Mesenchymal stem cell (in vitro differentiated cells and primary cell): ENCODE results near the gene ACBD6.

Source experiments
- DNase-seq: peaks from one replicate; pipeline ENCODE4 v3.0.0-alpha.2; 2013
- H2AFZ ChIP-seq: one replicate; pipeline ENCODE4 v1.6.1; 2013; ENCODE audit warnings: low read depth, mild to moderate bottlenecking, control low read depth, inconsistent platforms, low read length, moderate library complexity
- H2AK5ac ChIP-seq: 2 replicates; pipeline ENCODE4 v1.6.1; 2013; ENCODE audit warnings: low read length, moderate library complexity, mild to moderate bottlenecking, inconsistent platforms; ENCODE audit not compliant: severe bottlenecking
- H2BK120ac ChIP-seq: one replicate; pipeline ENCODE4 v1.6.1; 2013; ENCODE audit warnings: low read depth, mild to moderate bottlenecking, inconsistent platforms, low read length, moderate library complexity
- H2BK12ac ChIP-seq, 2 experiments: one replicate each; pipeline ENCODE4 v1.6.1; 2013; ENCODE audit warnings: inconsistent platforms in 2 of 2, low read length in 2 of 2, mild to moderate bottlenecking in 2 of 2, moderate library complexity in 2 of 2, control low read depth in 1 of 2
- H2BK15ac ChIP-seq: one replicate; pipeline ENCODE4 v1.6.1; 2013; ENCODE audit warnings: mild to moderate bottlenecking, low read depth, inconsistent platforms; ENCODE audit not compliant: poor library complexity, severe bottlenecking
- H2BK5ac ChIP-seq: 2 replicates; pipeline ENCODE4 v1.6.1; 2013; ENCODE audit warnings: low read depth, mild to moderate bottlenecking, low read length, control low read depth, inconsistent platforms; ENCODE audit not compliant: poor library complexity, severe bottlenecking
- H3K14ac ChIP-seq, 2 experiments: one replicate each; pipeline ENCODE4 v1.6.1; 2013; ENCODE audit warnings: inconsistent platforms in 2 of 2, low read length in 2 of 2, control low read depth in 1 of 2, mild to moderate bottlenecking in 1 of 2, moderate library complexity in 1 of 2
- H3K18ac ChIP-seq, 2 experiments: one replicate each; pipeline ENCODE4 v1.6.1; 2013; ENCODE audit warnings: inconsistent platforms in 2 of 2, low read length in 2 of 2, control low read depth in 1 of 2, low read depth in 1 of 2, mild to moderate bottlenecking in 1 of 2
- H3K23ac ChIP-seq, 2 experiments: one replicate each; pipeline ENCODE4 v1.6.1; 2013; ENCODE audit warnings: inconsistent platforms in 2 of 2, low read length in 2 of 2, mild to moderate bottlenecking in 2 of 2, moderate library complexity in 2 of 2, control low read depth in 1 of 2
- H3K27ac ChIP-seq: 2 replicates; pipeline ENCODE4 v1.5.1; 2013; ENCODE audit warnings: mild to moderate bottlenecking, moderate library complexity, low read length, control low read depth, inconsistent platforms; ENCODE audit not compliant: poor library complexity, severe bottlenecking
- H3K27me3 ChIP-seq, 2 experiments: 2 replicates each; pipeline versions ENCODE4 v1.6.1 to v1.7.0; 2013; ENCODE audit warnings: low read length in 2 of 2, mild to moderate bottlenecking in 2 of 2, moderate library complexity in 2 of 2, control low read depth in 1 of 2, inconsistent platforms in 1 of 2; ENCODE audit not compliant: control insufficient read depth in 1 of 2, insufficient read depth in 1 of 2
- H3K36me3 ChIP-seq, 2 experiments: 2 replicates each; pipeline versions ENCODE4 v1.6.1 to v1.7.0; 2013; ENCODE audit warnings: low read length in 2 of 2, control low read depth in 1 of 2, inconsistent platforms in 1 of 2, low read depth in 1 of 2, mild to moderate bottlenecking in 1 of 2; ENCODE audit not compliant: insufficient read depth in 2 of 2, control insufficient read depth in 1 of 2
- H3K4ac ChIP-seq, 2 experiments: one replicate each; pipeline ENCODE4 v1.6.1; 2013; ENCODE audit warnings: inconsistent platforms in 2 of 2, low read length in 2 of 2, mild to moderate bottlenecking in 2 of 2, moderate library complexity in 2 of 2, control low read depth in 1 of 2, low read depth in 1 of 2
- H3K4me1 ChIP-seq: 2 replicates; pipeline ENCODE4 v1.6.1; 2013; ENCODE audit warnings: low read depth, low read length, control low read depth; ENCODE audit not compliant: control insufficient read depth, insufficient read depth
- H3K4me2 ChIP-seq: 2 replicates; pipeline ENCODE4 v1.6.1; 2013; ENCODE audit warnings: low read length, mild to moderate bottlenecking, inconsistent platforms; ENCODE audit not compliant: poor library complexity, severe bottlenecking
- H3K4me3 ChIP-seq, 2 experiments: 2 replicates each; pipeline versions ENCODE4 v1.5.1 to v1.7.0; 2013; ENCODE audit warnings: low read length in 2 of 2, mild to moderate bottlenecking in 2 of 2, control low read depth in 1 of 2, low read depth in 1 of 2; ENCODE audit not compliant: insufficient read depth in 1 of 2
- H3K79me1 ChIP-seq: replicated peaks from 2 replicates; pipeline ENCODE4 v1.6.1; 2013; ENCODE audit warnings: mild to moderate bottlenecking, control low read depth, low read length, inconsistent platforms; ENCODE audit not compliant: poor library complexity, severe bottlenecking
- H3K9ac ChIP-seq: 2 replicates; pipeline ENCODE4 v1.7.0; 2013; ENCODE audit warnings: mild to moderate bottlenecking, low read length, moderate library complexity
- H3K9me3 ChIP-seq: 2 replicates; pipeline ENCODE4 v1.7.0; 2013; ENCODE audit warnings: mild to moderate bottlenecking, low read length; ENCODE audit not compliant: control insufficient read depth
- H4K8ac ChIP-seq: one replicate; pipeline ENCODE4 v1.6.1; 2013; ENCODE audit warnings: inconsistent platforms, mild to moderate bottlenecking, low read length, moderate library complexity
- H4K91ac ChIP-seq: one replicate; pipeline ENCODE4 v1.6.1; 2013; ENCODE audit warnings: mild to moderate bottlenecking, low read length, inconsistent platforms
- WGBS: methylation state at CpG from one replicate; pipeline ENCODE4 v1.1.7; 2013; ENCODE audit warnings: mixed read lengths; 5-methylcytosine and 5-hydroxymethylcytosine counted together

The ACBD6 gene

DNA sequence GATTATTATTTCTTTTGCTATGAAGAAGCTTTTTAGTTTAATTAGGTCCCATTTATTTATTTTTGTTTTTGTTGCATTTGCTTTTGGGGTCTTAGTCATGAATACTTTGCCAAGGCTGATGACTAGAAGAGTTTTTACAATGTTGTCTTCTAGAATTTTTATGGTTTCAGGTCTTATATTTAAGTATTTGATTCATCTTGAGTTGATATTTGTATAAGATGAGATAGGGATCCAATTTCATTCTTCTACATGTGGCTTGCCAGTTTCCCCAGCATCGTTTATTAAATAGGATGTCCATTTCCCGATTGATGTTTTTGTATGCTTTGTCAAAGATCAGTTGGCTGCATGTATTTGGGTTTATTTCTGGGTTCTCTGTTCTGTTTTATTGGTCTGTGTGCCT is 8.5 kb upstream of the ACBD6 start:
- Histone ChIP-seq H3K4me3 (no peak overlapping the region), H3K27me3 (no peaks in the 10 kb centered on the region), H3K36me3 (no peaks in the 10 kb centered on the region), H4K8ac (no peak overlapping the region), H2AK5ac (no peak overlapping the region), H3K23ac (no peak overlapping the region), H2BK120ac (no peak overlapping the region), H2AFZ (no peak overlapping the region), H3K14ac (no peak overlapping the region), H3K4me1 (peaks cover 2% of the 10 kb centered on the region), H3K4me2 (no peak overlapping the region), H3K9me3 (no peaks in the 10 kb centered on the region), H4K91ac (no peak overlapping the region), H3K79me1 (no peaks in the 10 kb centered on the region), H2BK12ac (no peak overlapping the region), H2BK15ac (no peak overlapping the region), H3K27ac (no peak overlapping the region), H2BK5ac (no peak overlapping the region), H3K18ac (no peak overlapping the region), H3K4ac (no peak overlapping the region), H3K9ac (no peak overlapping the region)
- WGBS = 93% methylated on average over 2 of the region's 2 CpGs
- DNase-seq = no peak

- Histone ChIP-seq H3K9me3 (no peaks in the 10 kb centered on the region), H3K4me2 (no peak overlapping the region), H3K36me3 (no peaks in the 10 kb centered on the region), H3K4ac (no peak overlapping the region), H3K79me1 (no peaks in the 10 kb centered on the region), H3K4me3 (no peak overlapping the region), H3K27ac (no peak overlapping the region), H3K4me1 (peaks cover 3% of the 10 kb centered on the region), H2BK15ac (no peak overlapping the region), H2AK5ac (no peak overlapping the region), H3K23ac (no peak overlapping the region), H2BK5ac (no peak overlapping the region), H2BK12ac (peak overlapping the region in 1 of 2 experiments; percentile 15), H3K27me3 (no peaks in the 10 kb centered on the region), H3K18ac (peak overlapping the region in 1 of 2 experiments; percentile 71), H3K9ac (no peak overlapping the region), H2BK120ac (no peak overlapping the region), H4K91ac (no peak overlapping the region), H2AFZ (no peak overlapping the region), H3K14ac (no peak overlapping the region), H4K8ac (no peak overlapping the region)
- no peak for DNase-seq
- 98% methylated on average over 21 of the region's 21 CpGs for WGBS
These were observed 6.3 kb upstream of the ACBD6 start for GRCh38 chr1:180508725-180509097.

DNA sequence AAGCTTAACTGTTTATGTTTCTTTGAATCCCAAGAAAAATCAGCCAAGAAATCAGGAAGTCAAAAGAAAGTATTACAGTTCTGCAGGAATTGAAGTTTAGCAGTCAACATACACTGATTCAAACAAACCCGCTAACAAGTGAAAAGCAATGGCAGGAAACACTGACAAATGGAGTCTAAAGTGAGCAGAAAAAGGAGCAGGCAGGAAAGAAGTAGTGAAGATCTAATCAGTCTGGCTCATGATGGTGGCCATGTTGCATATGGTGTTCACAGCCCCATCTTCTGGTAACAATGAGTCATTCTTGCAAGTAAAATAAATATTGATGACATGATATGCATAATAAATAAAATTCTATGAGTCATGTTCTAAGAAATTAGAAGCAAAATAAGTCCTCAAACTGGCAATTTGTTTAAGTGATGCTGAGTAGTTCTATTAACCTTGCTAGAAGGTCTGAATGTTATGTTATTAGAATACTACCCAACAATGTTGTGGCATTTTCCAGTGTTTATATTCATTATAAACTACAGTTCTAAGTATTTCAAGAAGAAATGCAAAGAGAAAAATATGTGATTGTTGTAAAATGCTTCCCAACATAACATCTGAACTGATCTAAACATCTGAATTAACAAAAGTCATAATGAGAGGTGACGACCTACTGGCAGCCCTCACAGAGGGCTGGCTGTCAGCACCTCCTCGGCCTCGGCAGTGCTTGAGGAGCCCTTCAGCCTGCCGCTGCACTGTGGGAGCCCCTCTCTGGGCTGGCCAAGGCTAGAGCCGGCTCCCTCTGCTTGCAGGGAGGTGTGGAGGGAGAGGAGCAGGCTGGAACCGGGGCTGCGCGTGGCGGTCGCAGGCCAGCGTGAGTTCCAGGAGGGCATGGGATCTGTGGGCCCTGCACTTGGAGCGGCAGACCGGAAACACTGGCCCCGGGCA is 5.7 kb upstream of the ACBD6 start:
- Histone ChIP-seq H3K23ac (no peak overlapping the region), H3K27me3 (no peaks in the 10 kb centered on the region), H3K9ac (no peak overlapping the region), H3K4me1 (peaks cover 5% of the 10 kb centered on the region), H3K27ac (no peak overlapping the region), H3K4me2 (no peak overlapping the region), H3K79me1 (no peaks in the 10 kb centered on the region), H2AK5ac (no peak overlapping the region), H3K4me3 (no peak overlapping the region), H2BK5ac (no peak overlapping the region), H2BK12ac (peak overlapping the region in 1 of 2 experiments; percentile 66), H4K8ac (peak overlapping the region; percentile 33), H2BK120ac (no peak overlapping the region), H3K36me3 (no peaks in the 10 kb centered on the region), H3K4ac (peak overlapping the region in 1 of 2 experiments; percentile 13), H4K91ac (no peak overlapping the region), H2BK15ac (no peak overlapping the region), H2AFZ (no peak overlapping the region), H3K9me3 (no peaks in the 10 kb centered on the region), H3K18ac (peak overlapping the region; percentile 28 to 71), H3K14ac (no peak overlapping the region)
- DNase-seq = peak; percentile 83
- WGBS = 96% methylated on average over 15 of the region's 15 CpGs

DNA sequence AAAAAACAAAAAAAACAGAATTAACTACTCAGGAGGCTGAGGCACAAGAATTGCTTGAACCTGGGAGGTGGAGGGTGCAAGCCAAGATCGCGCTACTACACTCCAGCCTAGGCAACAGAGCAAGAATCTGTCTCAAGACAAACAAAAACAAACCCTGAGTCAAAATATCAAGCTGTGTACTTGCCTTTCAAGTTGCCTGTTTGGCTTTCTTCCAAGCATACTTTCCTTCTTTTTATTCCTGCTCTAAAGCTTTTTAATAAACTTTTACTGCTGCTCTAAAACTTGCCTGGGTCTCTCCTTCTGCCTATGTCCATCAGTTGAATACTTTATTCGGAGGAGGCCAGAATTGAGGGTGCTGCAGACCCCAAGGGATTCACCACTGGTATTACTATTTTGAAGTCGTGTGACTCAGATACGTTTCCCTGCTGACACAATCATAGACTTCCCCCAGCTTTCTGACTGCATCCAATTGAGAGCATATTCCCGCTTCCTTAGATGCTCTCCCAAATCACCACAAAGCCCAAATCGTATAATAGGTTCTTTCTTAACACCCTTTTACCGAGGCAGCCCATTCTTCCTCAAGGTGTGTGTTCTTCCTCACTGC is 3.5 kb upstream of the ACBD6 start:
- Histone ChIP-seq H3K14ac (no peak overlapping the region), H3K27me3 (no peaks in the 10 kb centered on the region), H2AFZ (no peak overlapping the region), H3K9me3 (no peaks in the 10 kb centered on the region), H3K4me1 (peaks cover 8% of the 10 kb centered on the region), H2BK12ac (no peak overlapping the region), H3K36me3 (no peaks in the 10 kb centered on the region), H3K18ac (no peak overlapping the region), H3K4me2 (no peak overlapping the region), H3K23ac (no peak overlapping the region), H2AK5ac (no peak overlapping the region), H3K9ac (no peak overlapping the region), H2BK120ac (no peak overlapping the region), H2BK5ac (no peak overlapping the region), H3K4me3 (no peak overlapping the region), H4K8ac (no peak overlapping the region), H2BK15ac (no peak overlapping the region), H4K91ac (no peak overlapping the region), H3K79me1 (no peaks in the 10 kb centered on the region), H3K4ac (no peak overlapping the region), H3K27ac (no peak overlapping the region)
- WGBS = 89% methylated on average over 8 of the region's 8 CpGs
- peak; percentile 61 for DNase-seq
